ENCODE measurements around the gene SLCO3A1.

Gene SLCO3A1

DNA sequence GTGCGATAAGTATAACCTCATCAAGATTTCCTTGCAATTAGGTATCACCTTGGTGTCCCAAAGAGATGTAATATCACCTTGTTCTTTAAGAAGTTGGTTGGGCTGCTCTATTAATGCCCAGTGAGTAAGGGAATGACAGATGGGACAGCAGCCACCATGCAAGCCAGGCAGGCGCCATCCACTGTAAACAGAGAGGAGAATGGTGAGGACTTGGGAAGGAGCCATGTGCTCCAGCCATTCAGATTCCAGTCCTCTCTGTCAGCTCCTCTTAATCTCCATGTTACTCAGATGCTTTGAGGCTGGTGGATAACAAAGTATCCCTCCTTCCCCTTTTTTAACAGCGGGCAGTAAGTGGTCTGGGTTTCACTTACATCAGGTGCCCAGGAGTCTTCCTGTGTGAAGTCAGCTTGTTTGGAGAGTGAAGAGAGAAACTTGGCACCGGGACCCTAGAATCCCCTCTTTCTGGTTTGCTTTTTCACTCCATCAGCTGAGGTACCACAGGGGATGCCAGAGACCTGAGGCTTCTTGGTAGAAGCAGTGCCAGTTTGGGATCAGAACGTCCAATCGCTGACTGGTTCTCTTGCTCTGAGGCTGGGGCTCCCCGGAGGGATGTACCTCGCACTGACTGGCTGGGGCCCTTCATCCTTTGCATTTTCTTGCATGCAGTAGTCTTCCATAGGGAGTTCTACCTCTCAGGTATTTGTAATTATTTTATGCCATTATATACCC lies 29.5 kb downstream of the SLCO3A1 start:
- Histone ChIP-seq H3K4me3 (ENCODE audit: low read depth, low read length) (no peak overlapping the region), H3K27me3 (ENCODE audit: insufficient read depth, low read depth, severe bottlenecking) (peaks cover 58% of the 10 kb centered on the region), H3K36me3 (no peaks in the 10 kb centered on the region), H3K9me3 (ENCODE audit: severe bottlenecking) (no peaks in the 10 kb centered on the region), H3K27ac (no peak overlapping the region)
- TF ChIP-seq, protein P1, sequence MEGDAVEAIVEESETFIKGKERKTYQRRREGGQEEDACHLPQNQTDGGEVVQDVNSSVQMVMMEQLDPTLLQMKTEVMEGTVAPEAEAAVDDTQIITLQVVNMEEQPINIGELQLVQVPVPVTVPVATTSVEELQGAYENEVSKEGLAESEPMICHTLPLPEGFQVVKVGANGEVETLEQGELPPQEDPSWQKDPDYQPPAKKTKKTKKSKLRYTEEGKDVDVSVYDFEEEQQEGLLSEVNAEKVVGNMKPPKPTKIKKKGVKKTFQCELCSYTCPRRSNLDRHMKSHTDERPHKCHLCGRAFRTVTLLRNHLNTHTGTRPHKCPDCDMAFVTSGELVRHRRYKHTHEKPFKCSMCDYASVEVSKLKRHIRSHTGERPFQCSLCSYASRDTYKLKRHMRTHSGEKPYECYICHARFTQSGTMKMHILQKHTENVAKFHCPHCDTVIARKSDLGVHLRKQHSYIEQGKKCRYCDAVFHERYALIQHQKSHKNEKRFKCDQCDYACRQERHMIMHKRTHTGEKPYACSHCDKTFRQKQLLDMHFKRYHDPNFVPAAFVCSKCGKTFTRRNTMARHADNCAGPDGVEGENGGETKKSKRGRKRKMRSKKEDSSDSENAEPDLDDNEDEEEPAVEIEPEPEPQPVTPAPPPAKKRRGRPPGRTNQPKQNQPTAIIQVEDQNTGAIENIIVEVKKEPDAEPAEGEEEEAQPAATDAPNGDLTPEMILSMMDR (IDR thresholded peaks at IDR 0.05; ENCODE audit: low read depth, low read length): no peak
- DNase-seq: no peak

DNA sequence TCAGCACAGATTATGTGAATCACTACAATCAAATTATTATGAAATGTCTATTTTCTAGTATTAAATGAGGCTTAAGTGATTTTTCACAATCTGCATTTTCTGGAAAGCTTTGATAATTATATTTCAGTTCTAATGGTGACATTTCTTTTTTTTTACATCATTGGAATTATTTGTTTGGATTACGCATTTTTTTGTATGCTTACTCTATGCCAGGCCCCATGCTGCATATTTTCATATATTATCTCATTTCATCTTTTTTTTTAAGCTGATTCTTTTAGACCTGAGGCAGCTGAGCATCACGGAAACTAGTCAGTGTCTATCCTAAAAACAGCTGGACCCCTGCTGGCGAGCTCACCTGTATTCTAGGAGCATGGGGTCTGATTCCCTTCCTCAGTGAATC lies 31.1 kb downstream of the SLCO3A1 start:
- Histone ChIP-seq H3K36me3 (no peaks in the 10 kb centered on the region), H3K4me3 (ENCODE audit: low read depth, low read length) (no peak overlapping the region), H3K27me3 (ENCODE audit: insufficient read depth, low read depth, severe bottlenecking) (peaks cover 55% of the 10 kb centered on the region), H3K9me3 (ENCODE audit: severe bottlenecking) (no peaks in the 10 kb centered on the region), H3K27ac (no peak overlapping the region)
- TF ChIP-seq, protein P1 (IDR thresholded peaks at IDR 0.05; ENCODE audit: low read depth, low read length): no peak
- DNase-seq: no peak

DNA sequence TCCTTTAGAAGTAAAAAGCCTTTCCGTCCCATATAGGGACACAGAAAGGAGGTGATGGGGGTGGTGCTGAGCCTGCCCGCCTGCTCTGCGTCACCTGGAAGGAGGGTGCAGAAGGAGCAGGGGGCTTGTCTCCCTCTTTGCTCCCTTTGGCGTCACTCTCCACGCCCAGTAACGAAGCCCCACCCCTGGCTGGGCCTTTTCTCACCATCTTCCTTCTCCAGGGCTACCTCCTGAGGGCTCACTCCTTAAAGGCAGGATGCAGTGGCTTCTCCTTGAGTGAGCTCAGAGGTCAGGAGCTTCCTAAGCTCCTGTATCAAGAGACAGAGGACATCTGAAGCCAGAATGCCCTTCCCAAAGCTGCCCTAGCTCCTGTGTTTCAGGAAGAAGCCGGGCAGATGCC lies 31.5 kb downstream of the SLCO3A1 start:
- H3K36me3 ChIP-seq: no peaks in the 10 kb centered on the region
- no peaks in the 10 kb centered on the region for H3K9me3 ChIP-seq (ENCODE audit: severe bottlenecking)
- H3K27ac ChIP-seq: no peak overlapping the region
- no peak overlapping the region for H3K4me3 ChIP-seq (ENCODE audit: low read depth, low read length)
- peaks cover 56% of the 10 kb centered on the region for H3K27me3 ChIP-seq (ENCODE audit: insufficient read depth, low read depth, severe bottlenecking)
- TF ChIP-seq, protein P1 (IDR thresholded peaks at IDR 0.05; ENCODE audit: low read depth, low read length): no peak
- DNase-seq: no peak

DNA sequence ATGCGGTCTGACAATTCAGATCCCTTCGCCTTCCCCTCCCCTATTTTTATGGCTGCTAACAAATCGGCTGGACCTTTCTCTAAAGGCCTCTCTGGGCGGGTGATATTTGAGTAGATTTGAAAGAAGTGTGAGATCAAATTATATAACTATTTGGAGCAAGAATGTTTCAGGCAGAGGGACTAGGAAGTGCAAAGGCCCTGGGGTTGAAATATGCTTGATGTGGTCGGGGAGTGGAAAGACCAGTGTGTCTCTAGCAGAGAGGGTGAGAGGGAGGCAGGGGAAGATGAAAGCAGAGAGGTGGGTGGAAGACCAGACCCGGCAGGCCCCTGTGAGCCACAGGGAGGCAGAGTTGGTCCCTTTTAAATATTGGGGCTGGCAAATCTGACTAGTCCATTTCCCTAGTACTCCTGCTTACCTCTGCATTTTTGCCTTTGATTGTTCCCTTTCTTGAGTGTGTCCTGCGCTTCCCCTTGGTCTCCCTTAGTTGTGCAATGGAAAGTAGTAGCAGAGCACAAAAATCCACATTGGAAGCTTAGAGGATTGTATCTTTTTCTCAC lies 32.3 kb downstream of the SLCO3A1 start:
- DNase-seq: no peak
- Histone ChIP-seq H3K27ac (no peak overlapping the region), H3K36me3 (no peaks in the 10 kb centered on the region), H3K9me3 (ENCODE audit: severe bottlenecking) (no peaks in the 10 kb centered on the region), H3K4me3 (ENCODE audit: low read depth, low read length) (no peak overlapping the region), H3K27me3 (ENCODE audit: insufficient read depth, low read depth, severe bottlenecking) (peaks cover 55% of the 10 kb centered on the region)
- TF ChIP-seq, protein P1 (IDR thresholded peaks at IDR 0.05; ENCODE audit: low read depth, low read length): no peak

DNA sequence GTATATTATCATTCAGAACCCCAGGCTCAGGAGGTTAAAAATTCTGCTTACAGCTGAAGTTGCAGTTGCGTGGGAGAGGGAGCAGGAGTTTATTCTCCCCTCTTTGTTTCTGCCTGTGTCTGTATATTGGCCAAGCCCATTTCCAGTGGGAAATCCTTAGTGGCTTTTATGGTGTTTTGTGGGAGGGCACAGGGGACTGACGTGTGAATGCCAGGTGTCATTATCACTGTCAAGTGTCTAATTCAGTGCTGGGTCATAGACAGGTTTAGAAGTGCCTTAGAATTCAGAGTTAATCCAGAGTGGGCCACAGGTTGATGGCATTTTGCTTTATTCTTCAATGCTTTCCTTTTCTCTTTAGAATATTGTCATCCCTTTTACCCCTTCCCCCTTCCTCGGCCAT lies 33.4 kb downstream of the SLCO3A1 start:
- Histone ChIP-seq H3K9me3 (ENCODE audit: severe bottlenecking) (no peaks in the 10 kb centered on the region), H3K4me3 (ENCODE audit: low read depth, low read length) (no peak overlapping the region), H3K36me3 (no peaks in the 10 kb centered on the region), H3K27me3 (ENCODE audit: insufficient read depth, low read depth, severe bottlenecking) (peaks cover 55% of the 10 kb centered on the region), H3K27ac (no peak overlapping the region)
- TF ChIP-seq, protein P1 (IDR thresholded peaks at IDR 0.05; ENCODE audit: low read depth, low read length): no peak
- no peak for DNase-seq

Data from WERI-Rb-1 (cell line).